ENCODE results near the gene ADRB1.

ADRB1 gene

GRCh38 chr10:114033566-114033965 lies 10.1 kb upstream of the ADRB1 start:
- H3K9me3 ChIP-seq (ENCODE audit: severe bottlenecking) = no peaks in the 10 kb centered on the region
- no peak overlapping the region for H3K27ac ChIP-seq
- TF ChIP-seq, protein P1, sequence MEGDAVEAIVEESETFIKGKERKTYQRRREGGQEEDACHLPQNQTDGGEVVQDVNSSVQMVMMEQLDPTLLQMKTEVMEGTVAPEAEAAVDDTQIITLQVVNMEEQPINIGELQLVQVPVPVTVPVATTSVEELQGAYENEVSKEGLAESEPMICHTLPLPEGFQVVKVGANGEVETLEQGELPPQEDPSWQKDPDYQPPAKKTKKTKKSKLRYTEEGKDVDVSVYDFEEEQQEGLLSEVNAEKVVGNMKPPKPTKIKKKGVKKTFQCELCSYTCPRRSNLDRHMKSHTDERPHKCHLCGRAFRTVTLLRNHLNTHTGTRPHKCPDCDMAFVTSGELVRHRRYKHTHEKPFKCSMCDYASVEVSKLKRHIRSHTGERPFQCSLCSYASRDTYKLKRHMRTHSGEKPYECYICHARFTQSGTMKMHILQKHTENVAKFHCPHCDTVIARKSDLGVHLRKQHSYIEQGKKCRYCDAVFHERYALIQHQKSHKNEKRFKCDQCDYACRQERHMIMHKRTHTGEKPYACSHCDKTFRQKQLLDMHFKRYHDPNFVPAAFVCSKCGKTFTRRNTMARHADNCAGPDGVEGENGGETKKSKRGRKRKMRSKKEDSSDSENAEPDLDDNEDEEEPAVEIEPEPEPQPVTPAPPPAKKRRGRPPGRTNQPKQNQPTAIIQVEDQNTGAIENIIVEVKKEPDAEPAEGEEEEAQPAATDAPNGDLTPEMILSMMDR (IDR thresholded peaks at IDR 0.05; ENCODE audit: low read depth, low read length) = no peak
- no peak for DNase-seq
- H3K27me3 ChIP-seq (ENCODE audit: insufficient read depth, low read depth, severe bottlenecking) = no peaks in the 10 kb centered on the region
- H3K4me3 ChIP-seq (ENCODE audit: low read depth, low read length) = no peak overlapping the region
- no peaks in the 10 kb centered on the region for H3K36me3 ChIP-seq

DNA sequence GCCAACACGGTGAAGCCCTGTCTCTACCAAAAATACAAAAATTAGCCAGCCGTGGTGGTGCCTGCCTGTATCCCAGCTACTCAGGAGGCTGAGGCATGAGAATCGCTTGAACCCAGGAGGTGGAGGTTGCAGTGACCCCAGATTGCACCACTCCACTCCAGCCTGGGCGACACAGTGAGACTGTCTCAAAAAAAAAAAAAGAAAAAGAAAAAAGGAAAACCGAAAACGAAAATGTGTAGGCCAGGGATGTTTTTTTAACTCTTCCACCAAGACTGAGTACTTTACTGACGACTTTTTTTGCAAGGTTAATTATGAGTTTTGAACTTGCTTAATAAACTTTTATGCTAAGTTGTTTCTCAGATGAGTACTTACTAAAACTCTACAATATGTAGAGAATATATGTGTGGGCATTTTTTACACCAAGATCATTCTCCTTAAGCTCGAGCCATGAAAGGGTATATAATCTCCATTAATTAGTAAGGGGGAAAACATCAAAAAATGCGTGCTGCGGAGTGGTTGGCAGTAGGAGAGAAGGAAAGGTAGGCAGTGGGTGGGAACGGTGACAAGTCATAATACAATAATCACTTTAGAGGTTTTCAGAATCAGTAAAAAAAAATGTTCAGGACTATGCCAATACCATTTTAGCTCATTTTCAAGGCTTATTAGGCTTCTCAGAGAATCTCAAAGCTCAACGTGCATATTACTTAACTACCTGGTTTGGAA lies 8.6 kb upstream of the ADRB1 start:
- H3K27ac ChIP-seq = no peak overlapping the region
- TF ChIP-seq, protein P1 (IDR thresholded peaks at IDR 0.05; ENCODE audit: low read depth, low read length) = no peak
- no peaks in the 10 kb centered on the region for H3K27me3 ChIP-seq (ENCODE audit: insufficient read depth, low read depth, severe bottlenecking)
- H3K9me3 ChIP-seq (ENCODE audit: severe bottlenecking) = no peaks in the 10 kb centered on the region
- H3K4me3 ChIP-seq (ENCODE audit: low read depth, low read length) = no peak overlapping the region
- no peak for DNase-seq
- H3K36me3 ChIP-seq = no peaks in the 10 kb centered on the region

DNA sequence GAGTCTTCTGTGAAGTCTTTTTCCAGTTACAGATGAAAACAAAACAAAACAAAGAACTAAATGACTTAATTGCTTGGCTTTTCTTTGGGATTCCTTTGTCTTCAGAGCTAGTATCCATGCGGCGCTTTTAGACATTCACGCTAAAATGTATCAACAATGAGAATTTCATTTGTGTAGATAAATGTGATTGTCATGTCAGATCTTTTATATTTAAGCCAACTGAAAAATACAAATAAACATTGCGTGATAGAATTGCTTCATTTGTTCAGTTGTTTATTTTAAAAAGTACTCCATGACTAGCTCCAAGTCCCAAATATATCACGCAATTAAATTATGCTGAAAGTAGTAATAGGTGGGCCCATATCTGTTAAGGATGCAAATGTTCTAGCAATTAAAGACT lies 7.9 kb upstream of the ADRB1 start:
- no peaks in the 10 kb centered on the region for H3K27me3 ChIP-seq (ENCODE audit: insufficient read depth, low read depth, severe bottlenecking)
- TF ChIP-seq, protein P1 (IDR thresholded peaks at IDR 0.05; ENCODE audit: low read depth, low read length) = no peak
- no peak for DNase-seq
- H3K9me3 ChIP-seq (ENCODE audit: severe bottlenecking) = no peaks in the 10 kb centered on the region
- no peak overlapping the region for H3K4me3 ChIP-seq (ENCODE audit: low read depth, low read length)
- H3K36me3 ChIP-seq = no peaks in the 10 kb centered on the region
- no peak overlapping the region for H3K27ac ChIP-seq

DNA sequence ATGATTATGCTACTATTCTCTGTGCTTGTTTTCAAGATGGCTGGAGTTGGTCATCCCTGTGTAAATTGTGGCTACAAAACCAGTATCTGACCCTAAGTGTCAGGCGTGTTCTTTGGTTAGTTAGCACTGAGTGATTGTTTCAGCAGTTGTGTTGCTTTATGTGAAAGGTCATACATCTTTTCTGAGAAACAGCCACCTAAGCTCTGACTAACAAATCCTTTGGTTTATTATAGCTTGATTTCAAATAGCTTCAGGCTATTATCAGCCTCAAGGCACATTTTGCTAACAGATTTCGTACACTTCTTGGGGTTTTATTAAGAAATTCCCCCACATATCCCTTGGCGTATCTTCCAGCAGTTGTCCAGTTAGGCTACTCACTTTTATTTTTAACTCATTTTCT lies 4.8 kb upstream of the ADRB1 start:
- DNase-seq = no peak

DNA sequence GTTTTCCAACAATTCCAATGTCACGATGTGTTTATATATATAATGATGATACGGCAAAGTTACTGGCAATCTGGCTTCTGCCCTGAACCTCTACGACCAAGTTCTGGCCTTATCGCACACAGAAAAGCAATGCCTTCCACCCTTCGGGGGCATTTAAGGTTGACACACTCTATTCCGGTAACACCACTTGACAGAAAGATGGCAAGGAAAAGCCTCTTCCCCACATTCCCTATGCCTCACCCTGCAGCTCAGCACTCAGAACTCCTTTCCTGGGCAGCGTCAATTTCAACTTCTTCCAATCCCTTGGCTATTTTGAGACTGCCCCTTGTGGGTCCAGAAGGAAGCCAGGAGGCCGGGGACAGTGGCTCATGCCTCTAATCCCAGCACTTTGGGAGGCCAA lies 2.5 kb upstream of the ADRB1 start:
- no peak for DNase-seq
- Histone ChIP-seq H3K9me3 (ENCODE audit: severe bottlenecking) (no peaks in the 10 kb centered on the region), H3K27me3 (ENCODE audit: insufficient read depth, low read depth, severe bottlenecking) (peaks cover 27% of the 10 kb centered on the region), H3K27ac (no peak overlapping the region), H3K36me3 (no peaks in the 10 kb centered on the region), H3K4me3 (ENCODE audit: low read depth, low read length) (no peak overlapping the region)
- TF ChIP-seq, protein P1 (IDR thresholded peaks at IDR 0.05; ENCODE audit: low read depth, low read length) = no peak

More for the DNA sequence above, 4.8 kb upstream of the ADRB1 start:
- H3K36me3 ChIP-seq = no peaks in the 10 kb centered on the region
- no peak overlapping the region for H3K4me3 ChIP-seq (ENCODE audit: low read depth, low read length)
- no peaks in the 10 kb centered on the region for H3K9me3 ChIP-seq (ENCODE audit: severe bottlenecking)
- no peak overlapping the region for H3K27ac ChIP-seq
- TF ChIP-seq, protein P1 (IDR thresholded peaks at IDR 0.05; ENCODE audit: low read depth, low read length) = no peak
- H3K27me3 ChIP-seq (ENCODE audit: insufficient read depth, low read depth, severe bottlenecking) = peaks cover 9% of the 10 kb centered on the region

Measured in WERI-Rb-1 (cell line).